Hepatocyte (in vitro differentiated cells): ENCODE data around the gene FAN1. TPM values are rescaled to one million over a fixed set of nuclear protein-coding genes. Genes with fewer than 3 reads are reported as not detected.

Source experiments
- DNase-seq: peaks from one replicate; pipeline ENCODE4 v3.0.0-alpha.2; 2016; ENCODE audit warnings: low spot score
- H2AFZ ChIP-seq: fragments of 200-600 bp; sonication (generic); 2 replicates; pipeline ENCODE4 v1.6.0; 2016; ENCODE audit warnings: antibody characterized with exemption, mild to moderate bottlenecking
- H3K27ac ChIP-seq: fragments of 200-600 bp; sonication (generic); 2 replicates; pipeline ENCODE4 v1.5.1; 2016; ENCODE audit warnings: mild to moderate bottlenecking
- H3K27me3 ChIP-seq: fragments of 200-600 bp; sonication (generic); 2 replicates; pipeline ENCODE4 v1.6.1; 2016
- H3K36me3 ChIP-seq: fragments of 200-600 bp; sonication (generic); replicated peaks from 2 replicates; pipeline ENCODE4 v1.5.1; 2016; ENCODE audit warnings: low read depth; ENCODE audit not compliant: insufficient read depth
- H3K4me1 ChIP-seq: fragments of 200-600 bp; sonication (generic); 2 replicates; pipeline ENCODE4 v1.5.1; 2016; ENCODE audit warnings: mild to moderate bottlenecking, moderate library complexity; ENCODE audit not compliant: insufficient read depth
- H3K4me2 ChIP-seq: fragments of 200-600 bp; sonication (generic); 2 replicates; pipeline ENCODE4 v1.6.0; 2016
- H3K4me3 ChIP-seq: fragments of 200-600 bp; sonication (generic); 2 replicates; pipeline ENCODE4 v1.5.1; 2016; ENCODE audit warnings: mild to moderate bottlenecking
- H3K79me2 ChIP-seq: fragments of 200-600 bp; sonication (generic); 2 replicates; pipeline ENCODE4 v1.6.0; 2017; ENCODE audit warnings: mild to moderate bottlenecking
- H3K9me2 ChIP-seq: fragments of 200-600 bp; sonication (generic); replicated peaks from 2 replicates; pipeline ENCODE4 v1.6.0; 2017; ENCODE audit warnings: mild to moderate bottlenecking; ENCODE audit not compliant: insufficient read depth
- H3K9me3 ChIP-seq: fragments of 200-600 bp; sonication (generic); 2 replicates; pipeline ENCODE4 v1.5.1; 2016; ENCODE audit warnings: low read depth, mild to moderate bottlenecking
- H4K20me1 ChIP-seq: fragments of 200-600 bp; sonication (generic); 2 replicates; pipeline ENCODE4 v1.6.0; 2016; ENCODE audit warnings: mild to moderate bottlenecking; ENCODE audit not compliant: insufficient read depth, poor library complexity, severe bottlenecking
- EZH2 ChIP-seq: fragments of 200-600 bp; sonication (generic); IDR thresholded peaks from 2 replicates; pipeline ENCODE4 v1.6.1; 2016; ENCODE audit warnings: antibody characterized with exemption, mild to moderate bottlenecking, borderline replicate concordance
- EZH2phosphoT487 ChIP-seq: fragments of 200-600 bp; sonication (generic); IDR thresholded peaks from one replicate; pipeline ENCODE4 v1.6.1; 2018; ENCODE audit warnings: antibody characterized with exemption, mild to moderate bottlenecking, low read depth, moderate library complexity; ENCODE audit not compliant: unreplicated experiment, severe bottlenecking
- WGBS: methylation state at CpG from one replicate; pipeline ENCODE4 v1.1.6; 2016; ENCODE audit warnings: low lambda C conversion rate; ENCODE audit errors: missing lambda C conversion rate; 5-methylcytosine and 5-hydroxymethylcytosine counted together
- polyA plus RNA-seq: library from polyadenylated mRNA; unstranded; fragments of >200 nt; fragmentation: Nextera tagmentation; extraction: Ambion mirVana; gene quantifications from 2 replicates; pipeline ENCODE4 v1.2.1, GENCODE V29; 2016
- total RNA-seq: library from RNA; depleted of rRNA; stranded (reverse); fragments of >200 nt; gene quantifications from 2 replicates; pipeline ENCODE4 v1.2.3, GENCODE V29; 2014
- TF ChIP-seq, protein P1 (sequence below): fragments of 200-600 bp; sonication (generic); IDR thresholded peaks from 2 replicates; pipeline ENCODE4 v1.5.1; 2016; ENCODE audit warnings: antibody characterized with exemption, mild to moderate bottlenecking; ENCODE audit not compliant: poor library complexity

The FAN1 gene
- total and polyA plus RNA-seq, 2 experiments from 2014 or later: 8.3 to 19.2 TPM

- H3K36me3 ChIP-seq: no peaks in the 10 kb centered on the region
- WGBS: 92% methylated on average over 4 of the region's 4 CpGs
- H3K79me2 ChIP-seq: peaks cover 30% of the 10 kb centered on the region
- no peak overlapping the region for H3K4me2 ChIP-seq
- TF ChIP-seq, protein P1, sequence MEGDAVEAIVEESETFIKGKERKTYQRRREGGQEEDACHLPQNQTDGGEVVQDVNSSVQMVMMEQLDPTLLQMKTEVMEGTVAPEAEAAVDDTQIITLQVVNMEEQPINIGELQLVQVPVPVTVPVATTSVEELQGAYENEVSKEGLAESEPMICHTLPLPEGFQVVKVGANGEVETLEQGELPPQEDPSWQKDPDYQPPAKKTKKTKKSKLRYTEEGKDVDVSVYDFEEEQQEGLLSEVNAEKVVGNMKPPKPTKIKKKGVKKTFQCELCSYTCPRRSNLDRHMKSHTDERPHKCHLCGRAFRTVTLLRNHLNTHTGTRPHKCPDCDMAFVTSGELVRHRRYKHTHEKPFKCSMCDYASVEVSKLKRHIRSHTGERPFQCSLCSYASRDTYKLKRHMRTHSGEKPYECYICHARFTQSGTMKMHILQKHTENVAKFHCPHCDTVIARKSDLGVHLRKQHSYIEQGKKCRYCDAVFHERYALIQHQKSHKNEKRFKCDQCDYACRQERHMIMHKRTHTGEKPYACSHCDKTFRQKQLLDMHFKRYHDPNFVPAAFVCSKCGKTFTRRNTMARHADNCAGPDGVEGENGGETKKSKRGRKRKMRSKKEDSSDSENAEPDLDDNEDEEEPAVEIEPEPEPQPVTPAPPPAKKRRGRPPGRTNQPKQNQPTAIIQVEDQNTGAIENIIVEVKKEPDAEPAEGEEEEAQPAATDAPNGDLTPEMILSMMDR: no peak
- no peak for TF ChIP-seq EZH2phosphoT487
- no peak for TF ChIP-seq EZH2
- no peak overlapping the region for H3K4me3 ChIP-seq
- H3K9me2 ChIP-seq: no peaks in the 10 kb centered on the region
- no peak for DNase-seq
- H2AFZ ChIP-seq: no peak overlapping the region
- no peaks in the 10 kb centered on the region for H3K9me3 ChIP-seq
- peaks cover 4% of the 10 kb centered on the region for H4K20me1 ChIP-seq
- no peaks in the 10 kb centered on the region for H3K27me3 ChIP-seq
- H3K27ac ChIP-seq: no peak overlapping the region
- no peaks in the 10 kb centered on the region for H3K4me1 ChIP-seq
These were observed 69.7 kb downstream of the FAN1 start for GRCh38 chr15:30973379-30973778.

GRCh38 chr15:30974112-30974511 is 70.4 kb downstream of the FAN1 start:
- no peak for DNase-seq
- H4K20me1 ChIP-seq: peaks cover 4% of the 10 kb centered on the region
- H3K9me3 ChIP-seq: no peaks in the 10 kb centered on the region
- TF ChIP-seq EZH2phosphoT487 (no peak), EZH2 (no peak)
- TF ChIP-seq, protein P1: no peak
- H3K9me2 ChIP-seq: no peaks in the 10 kb centered on the region
- H3K27ac ChIP-seq: no peak overlapping the region
- H3K27me3 ChIP-seq: no peaks in the 10 kb centered on the region
- WGBS: 96% methylated on average over 5 of the region's 5 CpGs
- H3K4me3 ChIP-seq: no peak overlapping the region
- H3K79me2 ChIP-seq: peaks cover 33% of the 10 kb centered on the region
- H3K4me2 ChIP-seq: no peak overlapping the region
- no peaks in the 10 kb centered on the region for H3K4me1 ChIP-seq
- no peaks in the 10 kb centered on the region for H3K36me3 ChIP-seq
- no peak overlapping the region for H2AFZ ChIP-seq

- Histone ChIP-seq H3K79me2 (peaks cover 69% of the 10 kb centered on the region), H3K27me3 (no peaks in the 10 kb centered on the region), H3K36me3 (no peaks in the 10 kb centered on the region), H3K4me3 (no peak overlapping the region), H3K27ac (no peak overlapping the region), H2AFZ (no peak overlapping the region), H3K9me2 (no peaks in the 10 kb centered on the region), H3K4me2 (no peak overlapping the region), H3K9me3 (no peaks in the 10 kb centered on the region), H4K20me1 (peaks cover 4% of the 10 kb centered on the region), H3K4me1 (no peaks in the 10 kb centered on the region)
- no peak for DNase-seq
- TF ChIP-seq, protein P1: no peak
- TF ChIP-seq EZH2: no peak
- TF ChIP-seq EZH2phosphoT487: no peak
These were observed 74.6 kb downstream of the FAN1 start for GRCh38 chr15:30978328-30978727.

- Histone ChIP-seq H3K4me3 (no peak overlapping the region), H3K27me3 (no peaks in the 10 kb centered on the region), H3K36me3 (no peaks in the 10 kb centered on the region), H3K9me3 (no peaks in the 10 kb centered on the region), H3K79me2 (peaks cover 78% of the 10 kb centered on the region), H3K9me2 (no peaks in the 10 kb centered on the region), H3K4me1 (peaks cover 3% of the 10 kb centered on the region), H2AFZ (no peak overlapping the region), H4K20me1 (peaks cover 11% of the 10 kb centered on the region), H3K27ac (no peak overlapping the region), H3K4me2 (no peak overlapping the region)
- TF ChIP-seq, protein P1: no peak
- TF ChIP-seq EZH2 (no peak), EZH2phosphoT487 (no peak)
- no peak for DNase-seq
- WGBS: 99% methylated on average over 5 of the region's 5 CpGs
These were observed 75.7 kb downstream of the FAN1 start for GRCh38 chr15:30979457-30979856.
